K562 (cell line): ENCODE results near the gene COX19. TPM values are rescaled to one million over a fixed set of nuclear protein-coding genes. Genes with fewer than 3 reads are reported as not detected.

ENCODE experiments used
- ATAC-seq: fragments of 200-7000 bp; cut with Tn5 transposase; 3 replicates; pipeline ENCODE4 v1.9.1; 2020; ENCODE audit warnings: moderate library complexity
- BruUV-seq: library from RNA; stranded (reverse); fragments of 400-500 nt; replicated peaks from 2 replicates; lab custom pipeline; 2021; lab: Mats Ljungman, UMichigan
- CTCF ChIA-PET: fragments of 300-600 bp; formaldehyde crosslinking; extraction: SDS; loops from one replicate; lab custom pipeline; 2021; ENCODE audit warnings: low intra/inter-chr PET ratio; lab: Yijun Ruan, JAX
- POLR2A ChIA-PET: fragments of 300-600, 350-650 bp; sonication (Branson Sonifier 250); formaldehyde crosslinking; extraction: SDS; loops from one replicate; lab custom pipeline; 2021; ENCODE audit warnings: antibody characterized with exemption, inconsistent platforms; lab: Yijun Ruan, JAX
- DNase-seq, 4 experiments: peaks; one replicate each; pipeline versions ENCODE4 v3.0.0 to v3.0.0-alpha.2; 2011 to 2018; ENCODE audit warnings: low spot score in 3 of 4, mixed read lengths in 3 of 4; ENCODE audit errors: extremely low read depth in 1 of 4
- FAIRE-seq: peaks from 2 replicates; lab custom pipeline; 2011; peaks lifted over from hg19 to GRCh38; lab: Jason Lieb, UNC
- H2AFZ ChIP-seq: 2 replicates; pipeline ENCODE4 v1.6.0; 2011; ENCODE audit warnings: low read depth, low read length, control low read depth, inconsistent platforms
- H3K27ac ChIP-seq: fragments of 200-600 bp; 3 replicates; pipeline ENCODE4 v1.8.0; 2011; ENCODE audit warnings: low read depth, mild to moderate bottlenecking, control low read depth, inconsistent platforms, low read length, moderate library complexity, mixed read lengths; ENCODE audit errors: extremely low read depth
- H3K27me3 ChIP-seq, 2 experiments: fragments of 300-600 bp in 1 of 2; 2 replicates in 1 of 2; 3 replicates in 1 of 2; pipeline versions ENCODE4 v1.6.0 to v1.8.0; 2011; ENCODE audit warnings: inconsistent platforms in 2 of 2, low read length in 2 of 2, mild to moderate bottlenecking in 1 of 2, mixed read lengths in 1 of 2, moderate library complexity in 1 of 2; ENCODE audit not compliant: control insufficient read depth in 2 of 2, insufficient read depth in 2 of 2
- H3K36me3 ChIP-seq: fragments of 300-600 bp; 3 replicates; pipeline ENCODE4 v1.8.0; 2011; ENCODE audit warnings: mild to moderate bottlenecking, low read length, inconsistent platforms; ENCODE audit not compliant: control insufficient read depth, insufficient read depth
- H3K4me1 ChIP-seq, 2 experiments: fragments of 200-600 bp in 1 of 2; replicated peaks in 1 of 2; 2 replicates in 1 of 2; 3 replicates in 1 of 2; pipeline versions ENCODE4 v1.5.1 to v1.8.0; 2011; ENCODE audit warnings: inconsistent platforms in 2 of 2, low read length in 2 of 2, mild to moderate bottlenecking in 1 of 2, mixed read lengths in 1 of 2, moderate library complexity in 1 of 2; ENCODE audit not compliant: control insufficient read depth in 2 of 2, insufficient read depth in 2 of 2
- H3K4me2 ChIP-seq: 2 replicates; pipeline ENCODE4 v1.6.1; 2011; ENCODE audit warnings: low read length, control low read depth, inconsistent platforms, mixed read lengths; ENCODE audit not compliant: insufficient read depth
- H3K4me3 ChIP-seq: fragments of 200-600 bp; sonication (generic), shearing (Covaris generic); 2 replicates; pipeline ENCODE4 v1.5.1; 2016; ENCODE audit warnings: control low read depth, inconsistent platforms
- H3K79me2 ChIP-seq: fragments of 200-600 bp; 3 replicates; pipeline ENCODE4 v1.8.0; 2011; ENCODE audit warnings: low read length, inconsistent platforms; ENCODE audit not compliant: control insufficient read depth, insufficient read depth
- H3K9ac ChIP-seq, 2 experiments: 2 replicates each; pipeline versions ENCODE4 v1.6.0 to v1.6.1; 2011; ENCODE audit warnings: low read depth in 2 of 2, low read length in 2 of 2, control low read depth in 1 of 2, inconsistent platforms in 1 of 2, mild to moderate bottlenecking in 1 of 2, mixed read lengths in 1 of 2; ENCODE audit not compliant: insufficient read depth in 1 of 2
- H3K9me1 ChIP-seq: one replicate; pipeline ENCODE4 v1.6.0; 2011; ENCODE audit warnings: inconsistent platforms, mild to moderate bottlenecking, low read length, moderate library complexity; ENCODE audit not compliant: control insufficient read depth, insufficient read depth
- H3K9me3 ChIP-seq: replicated peaks from 2 replicates; pipeline ENCODE4 v1.5.1; 2011; ENCODE audit warnings: low read depth, low read length, inconsistent platforms; ENCODE audit not compliant: control insufficient read depth, insufficient read depth
- H4K20me1 ChIP-seq: replicated peaks from 2 replicates; pipeline ENCODE4 v1.6.1; 2011; ENCODE audit warnings: low read length, inconsistent platforms, mixed read lengths; ENCODE audit not compliant: control insufficient read depth, insufficient read depth
- ADNP ChIP-seq: fragments of 200-800 bp; sonication (Bioruptor generic); IDR thresholded peaks from 2 replicates; pipeline ENCODE4 v1.6.1; 2016; ENCODE audit warnings: missing genetic modification characterization, missing compliant biosample characterization
- CHD2 ChIP-seq: IDR thresholded peaks from 2 replicates; pipeline ENCODE4 v1.6.1; 2011; ENCODE audit warnings: low read depth, low read length
- DPF2 ChIP-seq: fragments of 450-650 bp; IDR thresholded peaks from 2 replicates; pipeline ENCODE4 v1.6.1; 2016
- FUS ChIP-seq: fragments of 200-400 bp; formaldehyde crosslinking; optimal IDR thresholded peaks from 2 replicates; pipeline ENCODE3; 2017; ENCODE audit warnings: low read depth, low read length
- NFIX ChIP-seq: fragments of 250-450 bp; sonication (Bioruptor Pico); IDR thresholded peaks from 2 replicates; pipeline ENCODE4 v1.4.0; 2020; ENCODE audit warnings: low read depth, mild to moderate bottlenecking, moderate library complexity
- RBFOX2 ChIP-seq: fragments of 200-400 bp; formaldehyde crosslinking; IDR thresholded peaks from 2 replicates; pipeline ENCODE4 v1.6.1; 2017; ENCODE audit warnings: low read depth, mild to moderate bottlenecking, low read length, moderate library complexity
- RBM39 ChIP-seq: fragments of 200-400 bp; formaldehyde crosslinking; optimal IDR thresholded peaks from 2 replicates; pipeline ENCODE3; 2018; ENCODE audit warnings: low read depth, low read length
- RERE ChIP-seq: sonication (generic); formaldehyde crosslinking; IDR thresholded peaks from 2 replicates; pipeline ENCODE4 v1.8.0; 2023; ENCODE audit warnings: missing genetic modification reagents, mild to moderate bottlenecking, borderline replicate concordance
- SRF ChIP-seq, 2 experiments: fragments of 250-450, 450-650 bp in 1 of 2; sonication (Bioruptor Pico) in 1 of 2; sonication (generic) in 1 of 2; formaldehyde crosslinking; IDR thresholded peaks; 2 replicates each; pipeline versions ENCODE4 v1.5.0 to v1.5.1; 2020 to 2022; ENCODE audit warnings: mild to moderate bottlenecking in 1 of 2, missing genetic modification reagents in 1 of 2
- ZKSCAN1 ChIP-seq: fragments of 150-350 bp; IDR thresholded peaks from 2 replicates; pipeline ENCODE4 v1.6.1; 2016; ENCODE audit warnings: low read depth, low read length
- ZNF347 ChIP-seq: fragments of 450-650 bp; formaldehyde crosslinking; IDR thresholded peaks from 2 replicates; pipeline ENCODE4 v1.4.0; 2020; ENCODE audit warnings: low read depth, mild to moderate bottlenecking, moderate library complexity
- WGBS: fragments of 100-300 bp; shearing (Covaris generic); methylation state at CpG from one replicate; pipeline ENCODE4 v1.1.6; 2016; ENCODE audit warnings: low coverage, mixed read lengths; ENCODE audit not compliant: insufficient coverage; ENCODE audit errors: missing lambda C conversion rate; 5-methylcytosine and 5-hydroxymethylcytosine counted together
- in situ Hi-C: fragments of 300-500 bp; cut with MboI; formaldehyde crosslinking; loops from 4 replicates; pipeline ENCODE4 v1.15.0; 2018; ENCODE audit warnings: inconsistent platforms, mixed read lengths
- intact Hi-C: fragments of 100-400 bp; cut with micrococcal nuclease; formaldehyde crosslinking; loops from 2 replicates; pipeline ENCODE4 v1.14.2; 2022
- polyA plus RNA-seq, 8 experiments: library from polyadenylated mRNA; depleted of rRNA in 4 of 8; stranded (reverse) in 5 of 8; unstranded in 3 of 8; fragments of >200 nt; fragmentation: Nextera tagmentation in 2 of 8; fragmentation: Illumina TruSeq in 1 of 8; extraction: Ambion mirVana in 2 of 8; extraction: Trizol in 1 of 8; gene quantifications; 2 replicates each; pipeline versions ENCODE4 v1.2.1 to v1.2.3, GENCODE V29; 2011 to 2014; ENCODE audit warnings: inconsistent platforms in 1 of 8, missing spikeins in 1 of 8
- total RNA-seq, 7 experiments: library from RNA; depleted of rRNA in 6 of 7; stranded (reverse); fragments of >200 nt in 6 of 7; fragmentation: Illumina TruSeq in 2 of 7; extraction: Trizol in 2 of 7; gene quantifications; 2 replicates each; pipeline versions ENCODE4 v1.2.1 to v1.2.3, GENCODE V29; 2011 to 2021; ENCODE audit warnings: low replicate concordance in 1 of 7
- TF ChIP-seq, protein P1 (sequence below): fragments of 250-450 bp; sonication (Bioruptor Pico); IDR thresholded peaks from 2 replicates; pipeline ENCODE4 v1.5.1; 2021; ENCODE audit warnings: mild to moderate bottlenecking
- TF ChIP-seq, protein P2 (sequence below): fragments of 250-450 bp; sonication (Bioruptor Pico); IDR thresholded peaks from 2 replicates; pipeline ENCODE4 v1.8.0; 2021; ENCODE audit warnings: borderline replicate concordance, mild to moderate bottlenecking, moderate library complexity; ENCODE audit not compliant: poor library complexity, severe bottlenecking
- TF ChIP-seq, protein P3 (sequence below), 3 experiments: fragments of 200-800 bp in 1 of 3; sonication (Bioruptor generic) in 1 of 3; sonication (generic) in 1 of 3; formaldehyde crosslinking in 1 of 3; IDR thresholded peaks; 2 replicates each; pipeline versions ENCODE4 v1.6.1 to v1.8.0; 2016 to 2022; ENCODE audit warnings: mild to moderate bottlenecking in 2 of 3, missing compliant biosample characterization in 2 of 3, missing genetic modification characterization in 2 of 3, missing genetic modification reagents in 1 of 3

COX19 gene
- total and polyA plus RNA-seq, 9 of the 15 experiments (the other 6 are each of a cell fraction or from before 2014, with no cell fraction given), result 5.2 to 10.5 (median 7.9) TPM

DNA sequence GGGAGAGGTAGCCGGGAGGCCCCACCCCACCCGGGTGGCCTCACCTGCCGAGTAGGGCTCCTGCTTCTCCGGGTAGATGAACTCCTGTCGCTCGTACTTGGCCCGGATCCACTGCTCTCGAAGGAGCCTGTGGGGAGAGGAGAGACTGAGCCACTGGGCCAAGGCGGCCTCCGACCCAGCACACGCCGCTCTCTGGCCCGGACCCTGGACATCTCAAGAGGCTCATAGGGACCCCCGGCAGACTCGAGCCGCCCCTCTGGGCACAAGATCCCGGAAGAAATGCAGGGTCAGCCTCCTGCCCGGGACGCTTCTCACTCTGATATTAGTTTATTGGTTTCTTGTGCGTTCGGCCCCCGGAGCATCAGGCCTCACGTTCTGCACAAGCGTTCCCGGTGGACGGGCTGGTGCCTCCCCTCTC, 55.4 kb downstream of the COX19 start:
- WGBS, result 48% methylated on average over 18 of the region's 26 CpGs
- no peak for DNase-seq
- TF ChIP-seq, protein P1, sequence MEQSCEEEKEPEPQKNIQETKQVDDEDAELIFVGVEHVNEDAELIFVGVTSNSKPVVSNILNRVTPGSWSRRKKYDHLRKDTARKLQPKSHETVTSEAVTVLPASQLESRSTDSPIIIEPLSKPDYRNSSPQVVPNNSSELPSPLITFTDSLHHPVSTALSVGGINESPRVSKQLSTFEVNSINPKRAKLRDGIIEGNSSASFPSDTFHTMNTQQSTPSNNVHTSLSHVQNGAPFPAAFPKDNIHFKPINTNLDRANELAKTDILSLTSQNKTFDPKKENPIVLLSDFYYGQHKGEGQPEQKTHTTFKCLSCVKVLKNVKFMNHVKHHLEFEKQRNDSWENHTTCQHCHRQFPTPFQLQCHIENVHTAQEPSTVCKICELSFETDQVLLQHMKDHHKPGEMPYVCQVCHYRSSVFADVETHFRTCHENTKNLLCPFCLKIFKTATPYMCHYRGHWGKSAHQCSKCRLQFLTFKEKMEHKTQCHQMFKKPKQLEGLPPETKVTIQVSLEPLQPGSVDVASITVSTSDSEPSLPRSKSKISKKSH (CRISPR knock-in tag), result no peak
- TF ChIP-seq ADNP (tag) (no peak), CHD2 (no peak), SRF (CRISPR knock-in tag; IDR thresholded peaks at IDR 0.05) (no peak), ZNF347 (CRISPR knock-in tag) (no peak), FUS (no peak), ZKSCAN1 (no peak), RERE (CRISPR knock-in tag) (no peak), NFIX (CRISPR knock-in tag) (no peak), RBM39 (no peak), RBFOX2 (no peak), DPF2 (no peak)
- TF ChIP-seq, protein P2, sequence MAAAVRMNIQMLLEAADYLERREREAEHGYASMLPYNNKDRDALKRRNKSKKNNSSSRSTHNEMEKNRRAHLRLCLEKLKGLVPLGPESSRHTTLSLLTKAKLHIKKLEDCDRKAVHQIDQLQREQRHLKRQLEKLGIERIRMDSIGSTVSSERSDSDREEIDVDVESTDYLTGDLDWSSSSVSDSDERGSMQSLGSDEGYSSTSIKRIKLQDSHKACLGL (CRISPR knock-in tag), result no peak
- TF ChIP-seq, protein P3, sequence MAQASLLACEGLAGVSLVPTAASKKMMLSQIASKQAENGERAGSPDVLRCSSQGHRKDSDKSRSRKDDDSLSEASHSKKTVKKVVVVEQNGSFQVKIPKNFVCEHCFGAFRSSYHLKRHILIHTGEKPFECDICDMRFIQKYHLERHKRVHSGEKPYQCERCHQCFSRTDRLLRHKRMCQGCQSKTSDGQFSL (CRISPR knock-in tag; IDR thresholded peaks at IDR 0.05), result no peak
- TF ChIP-seq, protein P3 (tag; IDR thresholded peaks at IDR 0.05), result no peak

More for the DNA sequence above, 55.4 kb downstream of the COX19 start:
- intact Hi-C loops, result no loop called here
- BruUV-seq, result no TSS peak
- FAIRE-seq, result no peak
- ChIA-PET POLR2A (no interaction called here), CTCF (no interaction called here)
- Histone ChIP-seq H3K9me1 (no peaks in the 10 kb centered on the region), H3K4me1 (peaks cover 10 to 53% of the 10 kb centered on the region in 2 experiments), H2AFZ (no peak overlapping the region), H3K4me3 (no peak overlapping the region), H3K27me3 (peaks cover 4 to 29% of the 10 kb centered on the region in 2 experiments; a peak in 4 of 5 replicates), H3K79me2 (no peaks in the 10 kb centered on the region), H3K36me3 (no peaks in the 10 kb centered on the region), H3K4me2 (no peak overlapping the region), H4K20me1 (no peaks in the 10 kb centered on the region), H3K9me3 (no peaks in the 10 kb centered on the region), H3K27ac (no peak overlapping the region), H3K9ac (no peak overlapping the region)
- in situ Hi-C loops, result no loop called here
- ATAC-seq, result no peak
